HG03139 (cell line): ENCODE results near the gene LRRC4.

ENCODE experiments used
- ATAC-seq: cut with Tn5 transposase; IDR thresholded peaks from one replicate; pipeline ENCODE4 v1.9.1; 2021; ENCODE audit not compliant: unreplicated experiment

Gene LRRC4

GRCh38 chr7:128008141-128008540 is 23.1 kb downstream of the LRRC4 start:
- ATAC-seq, result no peak

- ATAC-seq, result no peak
Observed at GRCh38 chr7:128007303-128007680, 23.9 kb downstream of the LRRC4 start.

DNA sequence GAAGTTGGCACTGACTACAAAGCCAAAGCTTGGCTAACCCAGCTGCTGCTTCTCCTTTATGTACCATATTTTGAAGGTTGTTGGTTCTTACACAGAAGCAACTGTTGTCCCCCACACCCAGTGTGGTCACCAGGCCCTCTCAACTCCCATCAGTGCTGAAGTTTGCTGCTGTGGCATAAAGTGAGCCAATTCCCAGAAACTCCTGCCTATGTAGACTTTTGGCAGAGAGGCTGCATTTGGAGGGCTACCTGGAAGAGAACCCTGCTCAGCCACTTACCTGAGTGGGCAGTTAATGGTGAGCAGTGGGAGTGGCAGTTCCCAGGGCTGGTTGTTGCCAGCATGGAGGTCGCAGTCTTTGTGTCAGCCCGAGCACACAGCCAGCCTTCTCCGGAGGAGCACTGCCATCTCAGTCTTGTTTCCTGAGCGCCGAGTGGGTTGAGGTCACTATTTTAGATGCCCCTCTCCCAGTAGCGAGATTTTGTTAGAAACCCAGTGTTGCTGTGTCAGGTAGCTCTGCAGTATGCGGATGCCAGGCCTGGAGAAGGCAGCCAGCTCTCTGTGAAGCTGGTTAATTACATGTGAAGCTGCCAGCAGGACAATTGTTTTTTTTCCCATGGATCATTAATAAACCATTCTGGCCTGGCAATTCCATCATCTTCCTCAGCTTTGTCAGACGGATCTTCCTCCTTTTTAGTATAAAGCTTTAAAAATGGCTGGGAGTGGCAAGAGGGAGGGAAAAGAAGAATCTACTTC is 24.5 kb downstream of the LRRC4 start:
- no peak for ATAC-seq

GRCh38 chr7:128005759-128006159 is 25.5 kb downstream of the LRRC4 start:
- no peak for ATAC-seq

GRCh38 chr7:128005117-128005516 is 26.1 kb downstream of the LRRC4 start:
- no peak for ATAC-seq

DNA sequence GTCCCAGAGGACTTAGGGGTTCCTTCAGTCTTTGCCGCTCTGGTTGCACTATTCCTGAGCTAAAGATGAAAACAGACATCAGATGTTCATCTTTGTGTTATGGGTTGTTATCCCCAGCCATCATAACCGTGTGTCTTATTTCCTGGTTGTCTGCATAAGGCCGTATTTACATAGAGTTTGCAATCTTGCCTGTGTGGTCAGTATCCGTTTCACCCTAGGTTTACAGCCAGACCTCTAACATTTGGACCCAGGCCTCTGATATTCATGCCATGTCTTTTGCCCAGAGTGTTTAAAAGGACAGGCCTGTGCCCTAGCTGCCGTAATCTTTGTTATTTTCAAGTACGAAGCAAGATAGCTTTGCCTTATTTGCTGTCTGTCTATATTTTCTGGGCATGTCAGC is 26.6 kb downstream of the LRRC4 start:
- ATAC-seq, result no peak

GRCh38 chr7:128003787-128004186 is 27.4 kb downstream of the LRRC4 start:
- ATAC-seq, result no peak

GRCh38 chr7:128003167-128003566 is 28.1 kb downstream of the LRRC4 start:
- ATAC-seq, result peak; percentile 65

GRCh38 chr7:128000854-128001265 is 30.4 kb downstream of the LRRC4 start:
- ATAC-seq, result no peak

DNA sequence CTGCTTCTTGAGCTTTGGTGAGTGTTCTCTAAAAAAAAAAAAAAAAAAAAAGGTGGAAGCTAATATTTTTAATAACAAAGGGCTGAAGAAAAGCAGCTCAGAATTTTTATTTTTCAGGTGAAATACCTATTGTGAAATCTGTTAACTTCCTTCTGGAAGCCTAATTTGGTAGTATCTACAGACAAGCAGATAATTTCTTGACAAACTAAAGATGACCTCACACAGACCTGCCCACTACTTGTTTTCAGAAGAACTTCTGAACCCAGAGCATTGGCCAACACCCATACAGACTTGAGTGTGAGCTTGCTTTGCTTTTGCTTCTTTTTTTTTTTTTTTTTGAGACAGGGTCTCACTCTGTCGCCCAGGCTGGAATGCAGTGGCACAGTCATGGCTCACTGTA is 31.2 kb downstream of the LRRC4 start:
- ATAC-seq, result no peak

DNA sequence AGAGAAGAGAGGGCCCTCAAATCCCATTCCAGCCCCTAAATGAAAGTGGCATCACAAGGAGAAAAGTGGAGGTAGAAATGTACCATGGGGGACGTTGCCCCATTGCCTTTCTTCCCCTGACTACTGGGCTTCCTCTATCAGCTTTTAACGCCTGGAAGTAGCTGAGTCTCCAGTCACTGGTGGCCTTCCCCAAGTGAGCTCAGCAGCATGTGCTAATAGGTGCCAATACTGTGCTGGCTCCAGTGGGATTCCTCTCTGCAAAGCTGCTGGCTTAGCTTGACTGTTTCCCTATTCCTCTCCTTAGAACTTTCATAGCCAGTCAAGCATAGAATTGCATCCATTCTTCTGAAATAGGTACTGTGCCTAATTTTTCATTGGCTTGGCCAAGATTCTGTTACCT is 32.6 kb downstream of the LRRC4 start:
- ATAC-seq, result no peak

- no peak for ATAC-seq
Observed at GRCh38 chr7:127997226-127997922, 33.9 kb downstream of the LRRC4 start.

DNA sequence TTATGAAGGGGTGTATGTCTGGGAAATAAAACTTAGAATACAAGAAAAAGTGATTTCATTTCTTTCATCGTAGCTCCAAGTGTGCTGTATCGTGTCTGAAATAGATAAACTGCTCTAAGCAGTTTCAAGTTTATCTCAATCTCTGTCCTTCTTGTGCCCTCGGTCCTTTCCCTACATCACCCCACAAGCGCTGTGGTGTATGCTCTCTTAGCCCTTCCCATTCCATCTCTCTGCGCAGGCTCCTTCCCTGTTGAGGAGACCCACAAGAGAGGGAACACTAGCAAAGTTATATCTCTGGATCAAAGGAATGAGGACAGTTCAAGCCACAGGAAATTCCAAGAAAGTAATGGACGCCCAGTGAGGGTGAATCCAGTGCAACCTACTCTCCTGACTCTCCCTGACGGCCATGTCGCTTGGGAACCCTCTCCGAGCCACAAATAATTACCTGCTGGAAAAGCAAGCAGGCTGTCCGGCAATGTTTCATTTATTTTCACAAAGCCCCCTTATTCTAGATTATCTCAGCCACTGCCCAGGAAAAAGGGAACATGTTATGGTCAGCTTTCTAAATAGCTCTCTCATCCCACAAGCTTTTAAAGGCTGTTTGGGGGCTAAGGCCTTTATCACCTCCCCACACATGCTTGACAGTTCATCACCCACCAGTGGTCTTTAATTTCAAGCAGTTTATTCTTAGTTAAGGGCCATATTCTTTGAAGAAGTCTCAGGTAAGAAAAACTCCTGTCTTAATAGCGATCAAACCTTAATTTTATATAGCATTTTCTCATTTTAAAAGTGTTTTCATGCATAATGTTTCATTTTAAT is 34.8 kb downstream of the LRRC4 start:
- no peak for ATAC-seq

DNA sequence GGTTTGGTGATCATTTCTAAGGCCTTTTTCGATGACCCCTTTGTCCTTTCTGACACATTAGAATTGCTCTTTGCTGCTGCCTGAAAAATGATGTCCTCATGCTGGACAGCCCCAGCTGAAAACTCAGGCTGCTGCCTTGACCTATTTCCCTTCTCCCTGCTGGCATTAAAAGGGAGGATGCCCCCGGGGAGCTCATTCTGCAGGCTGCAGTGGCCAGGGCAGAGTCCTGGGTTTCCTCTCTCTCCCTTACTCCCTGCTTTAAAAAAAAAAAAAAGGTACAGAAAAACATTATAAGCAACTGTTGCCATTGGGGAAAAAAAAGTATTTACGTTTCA is 35.4 kb downstream of the LRRC4 start:
- ATAC-seq, result no peak

DNA sequence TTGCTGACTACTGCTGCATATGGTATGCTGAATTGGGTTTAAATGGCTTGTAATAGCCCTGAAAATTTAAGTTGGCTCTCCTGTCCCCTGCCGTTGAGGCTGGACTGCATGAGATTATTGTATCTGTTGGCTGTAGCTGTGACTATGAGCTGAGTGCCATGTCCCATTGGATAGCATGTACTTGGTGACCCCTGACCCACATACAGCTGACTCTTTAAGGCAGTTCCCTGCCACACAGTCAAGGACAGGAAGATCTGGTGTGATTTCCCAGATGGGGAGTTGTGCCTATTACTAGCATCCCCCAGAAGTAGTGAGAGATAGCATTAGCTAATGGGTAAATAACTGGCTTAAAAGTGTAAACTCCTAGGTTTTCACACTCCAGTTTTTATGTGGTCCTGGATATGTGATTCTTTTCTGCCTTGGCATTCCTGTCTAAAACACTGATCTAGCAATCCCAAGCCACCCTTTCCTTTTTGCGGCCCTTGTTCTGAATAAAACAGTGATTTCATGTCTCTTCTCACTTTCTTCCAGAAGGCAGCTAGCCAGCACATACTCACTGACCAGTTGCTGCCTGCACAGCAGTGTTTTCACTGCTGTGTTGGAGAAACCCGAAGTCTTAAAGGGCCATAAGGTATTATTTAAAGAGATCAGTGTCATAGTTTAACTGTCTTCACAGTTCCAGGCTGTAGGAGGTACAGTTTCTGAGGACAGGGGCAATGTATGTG is 35.9 kb downstream of the LRRC4 start:
- no peak for ATAC-seq

- ATAC-seq, result no peak
Observed at GRCh38 chr7:127993987-127994386, 37.2 kb downstream of the LRRC4 start.

GRCh38 chr7:127993317-127993716 is 37.9 kb downstream of the LRRC4 start:
- ATAC-seq, result no peak

DNA sequence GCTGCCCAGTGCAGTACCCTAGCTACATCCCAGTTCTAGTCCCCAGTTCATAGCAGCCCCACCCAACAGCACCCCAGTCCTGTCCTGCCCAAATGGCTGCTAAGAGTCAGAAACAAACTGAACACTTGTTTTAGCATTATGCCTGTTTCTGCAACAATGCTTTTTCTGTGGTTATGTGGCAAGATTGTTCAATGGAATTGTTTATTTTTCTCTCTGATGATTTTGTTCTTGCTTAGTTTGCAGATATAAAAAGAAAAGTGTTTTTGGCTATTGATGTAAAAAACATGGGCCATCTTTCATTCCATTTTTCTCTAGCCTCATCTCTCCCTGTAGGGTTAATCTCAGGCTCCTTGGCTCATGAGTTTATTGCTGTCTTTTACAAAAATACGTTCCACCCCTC is 42.5 kb downstream of the LRRC4 start:
- no peak for ATAC-seq

DNA sequence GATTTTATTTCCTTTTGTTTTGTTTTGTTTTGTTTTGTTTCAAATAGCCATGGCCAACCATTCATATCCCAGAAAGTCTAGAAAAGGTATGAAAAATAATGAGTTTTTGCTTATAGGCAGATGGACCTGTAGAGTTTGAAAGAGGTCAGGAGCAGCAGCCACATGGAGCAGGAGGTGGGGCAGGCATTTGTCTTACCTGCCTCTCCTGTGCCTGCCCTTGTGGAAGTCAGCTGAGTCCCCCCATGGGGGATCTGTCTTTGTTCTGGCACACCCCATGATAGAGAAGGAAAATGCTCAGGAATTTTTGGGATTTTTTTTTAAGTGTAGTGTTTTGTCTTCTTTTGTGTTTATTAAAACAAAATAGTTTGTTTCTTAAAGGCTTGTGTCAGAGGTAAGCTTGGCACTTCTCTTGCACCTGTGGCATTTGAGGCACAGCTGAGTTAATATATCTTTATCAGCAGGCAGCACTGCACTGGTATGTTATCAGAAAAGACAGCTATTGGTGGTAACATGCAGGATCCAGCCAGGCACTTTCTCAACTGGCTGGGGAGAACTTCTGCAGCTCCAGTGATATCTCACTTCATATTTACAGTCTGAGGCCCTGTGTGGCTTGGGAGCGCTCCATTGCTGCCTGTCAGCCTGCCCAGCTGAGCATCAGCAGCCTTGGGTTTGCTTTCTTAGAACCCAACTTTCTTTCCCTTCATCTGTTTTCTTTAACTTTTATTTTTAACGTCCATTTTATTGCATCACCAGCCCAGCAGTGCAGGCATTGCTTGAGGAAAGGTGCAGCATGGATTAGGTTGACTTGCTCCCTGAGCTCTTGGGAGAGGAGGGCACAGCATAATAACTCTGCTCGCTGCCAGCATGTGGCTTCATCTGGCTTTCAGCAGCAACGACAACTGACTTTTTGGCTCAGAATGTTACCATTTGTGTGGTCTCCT is 44.4 kb downstream of the LRRC4 start:
- ATAC-seq, result no peak

- ATAC-seq, result no peak
Observed at GRCh38 chr7:127983804-127984332, 47.4 kb downstream of the LRRC4 start.
